ENCODE data around the gene INPP5A. TPM values are rescaled to one million over a fixed set of nuclear protein-coding genes. Genes with fewer than 3 reads are reported as not detected.

INPP5A gene
- total and polyA plus RNA-seq, 2 of the 13 experiments (the other 11 are each of a cell fraction or from before 2014, with no cell fraction given): 17.5 to 37.9 TPM

- Histone ChIP-seq H3K27ac (ENCODE audit: extremely low read length, insufficient read depth, low read length) (no peak overlapping the region), H4K20me1 (ENCODE audit: insufficient read depth, low read length) (no peaks in the 10 kb centered on the region), H3K4me1 (ENCODE audit: insufficient read depth, low read length) (no peaks in the 10 kb centered on the region), H3K27me3 (ENCODE audit: control insufficient read depth in 1 of 2, insufficient read depth in 2 of 2, low read length in 2 of 2) (no peaks in the 10 kb centered on the region), H3K4me3 (replicated peaks in 1 of 3; ENCODE audit: insufficient read depth in 1 of 3, low read depth in 2 of 3, low read length in 3 of 3) (no peak overlapping the region), H3K9ac (ENCODE audit: insufficient read depth, low read depth, low read length) (no peak overlapping the region), H2AFZ (ENCODE audit: low read length) (no peak overlapping the region), H3K4me2 (ENCODE audit: low read depth, low read length) (no peak overlapping the region), H3K36me3 (replicated peaks in 1 of 2; ENCODE audit: control insufficient read depth in 1 of 2, insufficient read depth in 2 of 2, low read length in 2 of 2) (no peaks in the 10 kb centered on the region; a peak in 2 of 5 replicates), H3K9me3 (ENCODE audit: low read length) (no peaks in the 10 kb centered on the region), H3K79me2 (ENCODE audit: insufficient read depth, low read length) (no peaks in the 10 kb centered on the region)
- FAIRE-seq: no peak
- TF ChIP-seq ZNF280B (CRISPR knock-in tag; IDR thresholded peaks at IDR 0.05; ENCODE audit: borderline replicate concordance): no peak
- TF ChIP-seq HMGXB4 (CRISPR knock-in tag; IDR thresholded peaks at IDR 0.05; ENCODE audit: borderline replicate concordance in 1 of 2, low read depth in 1 of 2): no peak
- TF ChIP-seq ARHGAP35 (CRISPR knock-in tag; IDR thresholded peaks at IDR 0.05; ENCODE audit: borderline replicate concordance): no peak
- no peak for TF ChIP-seq ZMAT5 (CRISPR knock-in tag; IDR thresholded peaks at IDR 0.05; ENCODE audit: borderline replicate concordance, low read depth)
- TF ChIP-seq PITX1 (CRISPR knock-in tag; IDR thresholded peaks at IDR 0.05): no peak
- ChIA-PET CTCF (ENCODE audit: low intra/inter-chr PET ratio, low total read pairs) (no interaction called here), POLR2A (no interaction called here)
- BruUV-seq (replicated peaks): no TSS peak
- intact Hi-C loops (cut with micrococcal nuclease; ENCODE audit: unreplicated experiment): no loop called here
- DNase-seq (ENCODE audit: low spot score): no peak
- in situ Hi-C loops (cut with HindIII; ENCODE audit: extremely low pct_ligation_motif_present, low pct_unique_long_range_greater_than_20kb): no loop called here
- no peak for ATAC-seq
- 96% methylated on average over 34 of the region's 48 CpGs for WGBS (ENCODE audit: low lambda C conversion rate)
Measured at GRCh38 chr10:132715776-132716680, 178.4 kb downstream of the INPP5A start.

All from HepG2 (cell line).